ENCODE results near the gene FGD4.

DNA sequence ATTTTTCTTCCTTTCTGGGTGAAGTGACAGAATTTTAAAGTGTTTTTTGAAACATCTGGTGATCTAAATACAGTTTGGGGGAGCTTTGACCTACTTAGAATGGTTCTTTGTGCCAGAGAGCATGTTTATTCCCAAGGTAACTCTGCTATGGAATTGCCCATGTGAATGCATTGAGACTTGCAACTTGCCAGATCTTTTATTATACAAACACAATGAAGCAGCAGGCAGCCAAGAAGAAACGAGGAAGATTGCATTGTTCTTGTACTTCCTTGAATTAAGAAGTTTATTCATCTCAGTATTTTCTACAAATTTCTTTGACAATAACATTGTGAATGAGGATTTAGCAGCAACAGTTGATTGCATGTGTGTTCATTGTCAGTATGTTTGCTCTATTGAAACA is 55.5 kb downstream of the FGD4 start:
- TF ChIP-seq, protein P1, sequence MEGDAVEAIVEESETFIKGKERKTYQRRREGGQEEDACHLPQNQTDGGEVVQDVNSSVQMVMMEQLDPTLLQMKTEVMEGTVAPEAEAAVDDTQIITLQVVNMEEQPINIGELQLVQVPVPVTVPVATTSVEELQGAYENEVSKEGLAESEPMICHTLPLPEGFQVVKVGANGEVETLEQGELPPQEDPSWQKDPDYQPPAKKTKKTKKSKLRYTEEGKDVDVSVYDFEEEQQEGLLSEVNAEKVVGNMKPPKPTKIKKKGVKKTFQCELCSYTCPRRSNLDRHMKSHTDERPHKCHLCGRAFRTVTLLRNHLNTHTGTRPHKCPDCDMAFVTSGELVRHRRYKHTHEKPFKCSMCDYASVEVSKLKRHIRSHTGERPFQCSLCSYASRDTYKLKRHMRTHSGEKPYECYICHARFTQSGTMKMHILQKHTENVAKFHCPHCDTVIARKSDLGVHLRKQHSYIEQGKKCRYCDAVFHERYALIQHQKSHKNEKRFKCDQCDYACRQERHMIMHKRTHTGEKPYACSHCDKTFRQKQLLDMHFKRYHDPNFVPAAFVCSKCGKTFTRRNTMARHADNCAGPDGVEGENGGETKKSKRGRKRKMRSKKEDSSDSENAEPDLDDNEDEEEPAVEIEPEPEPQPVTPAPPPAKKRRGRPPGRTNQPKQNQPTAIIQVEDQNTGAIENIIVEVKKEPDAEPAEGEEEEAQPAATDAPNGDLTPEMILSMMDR (conservative IDR thresholded peaks at IDR 0.05; ENCODE audit: low read length), result no peak
- no peak for TF ChIP-seq EZH2phosphoT487 (IDR thresholded peaks at IDR 0.05; ENCODE audit: borderline replicate concordance)
